Activated CD4-positive, alpha-beta T cell treated with anti-CD3 and anti-CD28 coated beads, Interleukin-2, amount 50 U/mL, for 16 hours (primary cell): ENCODE results near the gene NISCH.

Source experiments
- DNase-seq: peaks from one replicate; pipeline ENCODE4 v3.0.0-alpha.2; 2020

Gene NISCH

GRCh38 chr3:52490939-52491526 lies 35.6 kb downstream of the NISCH start:
- DNase-seq = no peak

DNA sequence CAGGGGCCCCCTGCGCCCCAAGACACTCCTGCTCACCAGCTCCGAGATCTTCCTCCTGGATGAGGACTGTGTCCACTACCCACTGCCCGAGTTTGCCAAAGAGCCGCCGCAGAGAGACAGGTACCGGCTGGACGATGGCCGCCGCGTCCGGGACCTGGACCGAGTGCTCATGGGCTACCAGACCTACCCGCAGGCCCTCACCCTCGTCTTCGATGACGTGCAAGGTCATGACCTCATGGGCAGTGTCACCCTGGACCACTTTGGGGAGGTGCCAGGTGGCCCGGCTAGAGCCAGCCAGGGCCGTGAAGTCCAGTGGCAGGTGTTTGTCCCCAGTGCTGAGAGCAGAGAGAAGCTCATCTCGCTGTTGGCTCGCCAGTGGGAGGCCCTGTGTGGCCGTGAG lies 36.7 kb downstream of the NISCH start:
- DNase-seq = no peak

DNA sequence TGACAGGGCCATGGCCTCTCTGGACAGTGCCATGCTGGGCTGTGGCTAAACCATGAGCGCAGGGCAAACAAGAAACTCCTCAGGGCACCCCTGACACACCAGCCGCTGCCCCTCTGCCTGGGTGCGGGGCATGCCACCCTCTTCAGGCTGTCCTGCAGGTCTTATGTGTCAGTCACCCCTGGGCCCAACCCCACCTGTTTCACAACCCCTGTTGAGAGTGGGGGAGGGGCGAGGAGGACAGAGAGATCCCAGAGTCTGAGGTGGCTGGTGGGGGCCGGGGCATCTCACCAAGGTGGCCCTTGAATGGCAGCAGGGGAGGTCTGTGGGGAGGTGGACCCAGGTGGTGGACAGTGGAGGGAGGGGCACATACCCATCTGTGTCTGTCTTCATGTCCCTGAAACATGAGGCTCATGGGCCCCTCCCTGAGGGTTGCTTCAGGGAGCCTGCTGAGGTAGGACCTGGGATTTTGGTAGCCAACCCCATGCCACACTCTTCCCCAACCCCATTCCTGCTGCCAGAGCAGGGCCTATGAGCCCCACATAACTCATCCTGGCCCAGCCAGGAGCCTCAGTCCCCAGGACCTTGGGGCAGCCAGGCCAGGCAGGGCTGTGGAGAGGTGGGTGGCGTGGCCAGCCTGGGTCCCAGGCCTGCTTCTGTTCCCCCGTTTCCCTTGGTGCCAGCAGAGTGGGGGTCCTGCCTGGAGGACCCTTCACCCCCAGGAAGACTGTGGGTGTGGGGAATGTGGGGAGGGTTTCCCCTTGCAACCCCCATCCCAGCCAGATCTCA lies 38.0 kb downstream of the NISCH start:
- no peak for DNase-seq

DNA sequence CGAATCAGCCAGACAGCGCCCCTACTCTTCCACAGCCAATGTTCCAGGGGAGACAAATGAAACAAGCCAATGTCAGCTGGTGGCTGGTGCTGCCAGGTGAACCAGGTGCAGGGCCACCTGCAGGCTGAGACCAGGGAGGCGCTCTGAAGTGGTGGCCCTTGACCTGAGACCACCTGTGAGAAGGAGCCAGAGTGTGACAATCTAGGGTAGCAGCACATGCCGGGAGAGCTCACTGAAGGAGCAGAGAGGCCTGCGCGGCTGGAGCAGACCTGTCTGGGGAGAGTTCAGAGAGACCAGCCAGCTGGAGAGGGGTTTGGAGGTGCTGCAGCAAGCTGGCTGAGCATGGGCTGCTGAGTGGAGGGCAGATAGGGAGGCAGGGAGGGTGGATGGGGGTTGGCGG lies 39.0 kb downstream of the NISCH start:
- DNase-seq = no peak

DNA sequence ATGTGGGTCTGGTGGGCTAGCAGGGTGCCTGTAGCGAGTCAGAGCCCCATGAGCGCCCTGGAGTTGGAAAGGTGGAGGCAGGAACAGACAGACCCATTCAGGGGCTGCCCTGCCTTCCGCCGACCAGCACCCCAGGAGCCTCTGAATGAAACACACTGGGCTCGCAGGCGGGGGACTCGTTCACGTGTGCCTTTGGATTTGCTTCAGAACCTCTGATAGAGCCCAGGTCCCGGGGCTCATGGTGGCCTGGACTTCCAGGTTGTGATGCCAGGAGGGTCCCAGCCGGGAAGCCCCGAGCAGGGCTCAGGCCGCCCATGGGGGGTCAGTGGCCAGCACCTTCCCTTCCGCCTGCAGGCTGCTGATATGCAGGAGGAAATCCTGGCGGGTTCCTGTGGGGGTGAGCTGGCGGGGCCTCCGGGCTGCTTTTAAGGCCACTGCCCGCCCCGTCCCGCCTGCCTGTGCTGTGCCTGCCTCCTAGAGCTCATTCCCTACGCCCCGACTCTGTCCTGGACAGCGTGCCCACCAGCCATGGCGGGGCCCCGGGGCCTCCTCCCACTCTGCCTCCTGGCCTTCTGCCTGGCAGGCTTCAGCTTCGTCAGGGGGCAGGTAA lies 39.6 kb downstream of the NISCH start, which contains the start of gene STAB1:
TSS of gene STAB1 (plus strand) at position 453 of the 610 bp plus-strand sequence. CDS start at position 529, 76 bp downstream.
- DNase-seq = no peak

DNA sequence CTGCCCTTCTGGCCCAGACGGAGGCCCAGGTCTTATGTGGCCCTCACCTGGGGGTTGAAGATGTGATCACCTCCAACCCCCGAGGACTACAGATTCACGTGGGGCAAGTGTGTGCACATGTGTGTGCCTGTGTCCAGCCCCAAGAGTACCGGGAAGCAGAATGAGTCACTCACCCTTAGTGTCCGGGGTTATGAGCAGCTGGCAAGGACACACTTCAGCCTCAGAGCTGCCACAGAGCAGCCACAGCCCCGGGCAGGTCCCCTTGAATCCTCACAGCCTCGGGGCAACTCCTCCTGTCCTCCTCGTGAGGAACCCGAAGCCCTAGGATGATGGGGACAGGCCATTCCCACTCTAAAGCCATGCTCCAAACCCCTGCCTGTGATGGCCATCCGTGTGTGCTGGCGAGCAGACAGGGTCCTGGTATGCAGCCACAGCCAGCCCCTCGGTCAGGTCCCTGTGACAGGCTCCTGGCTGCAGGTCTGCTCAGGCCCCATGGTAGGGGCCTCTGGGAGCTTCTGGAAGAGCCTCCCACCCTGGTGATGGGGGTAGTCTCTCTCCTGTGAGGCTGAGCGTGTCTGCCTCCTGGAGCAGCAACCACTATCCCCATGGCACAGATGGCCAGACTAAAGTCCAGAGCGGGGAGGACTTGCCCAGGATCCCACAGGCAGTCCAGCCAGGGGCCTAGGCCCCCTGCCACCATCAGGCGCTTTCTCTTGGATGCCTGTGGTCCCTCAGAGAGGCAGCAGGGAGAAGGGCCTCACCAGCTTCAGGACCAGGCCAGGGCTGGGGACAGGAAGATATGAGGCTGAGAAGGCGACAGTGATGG lies 40.6 kb downstream of the NISCH start:
- no peak for DNase-seq

DNA sequence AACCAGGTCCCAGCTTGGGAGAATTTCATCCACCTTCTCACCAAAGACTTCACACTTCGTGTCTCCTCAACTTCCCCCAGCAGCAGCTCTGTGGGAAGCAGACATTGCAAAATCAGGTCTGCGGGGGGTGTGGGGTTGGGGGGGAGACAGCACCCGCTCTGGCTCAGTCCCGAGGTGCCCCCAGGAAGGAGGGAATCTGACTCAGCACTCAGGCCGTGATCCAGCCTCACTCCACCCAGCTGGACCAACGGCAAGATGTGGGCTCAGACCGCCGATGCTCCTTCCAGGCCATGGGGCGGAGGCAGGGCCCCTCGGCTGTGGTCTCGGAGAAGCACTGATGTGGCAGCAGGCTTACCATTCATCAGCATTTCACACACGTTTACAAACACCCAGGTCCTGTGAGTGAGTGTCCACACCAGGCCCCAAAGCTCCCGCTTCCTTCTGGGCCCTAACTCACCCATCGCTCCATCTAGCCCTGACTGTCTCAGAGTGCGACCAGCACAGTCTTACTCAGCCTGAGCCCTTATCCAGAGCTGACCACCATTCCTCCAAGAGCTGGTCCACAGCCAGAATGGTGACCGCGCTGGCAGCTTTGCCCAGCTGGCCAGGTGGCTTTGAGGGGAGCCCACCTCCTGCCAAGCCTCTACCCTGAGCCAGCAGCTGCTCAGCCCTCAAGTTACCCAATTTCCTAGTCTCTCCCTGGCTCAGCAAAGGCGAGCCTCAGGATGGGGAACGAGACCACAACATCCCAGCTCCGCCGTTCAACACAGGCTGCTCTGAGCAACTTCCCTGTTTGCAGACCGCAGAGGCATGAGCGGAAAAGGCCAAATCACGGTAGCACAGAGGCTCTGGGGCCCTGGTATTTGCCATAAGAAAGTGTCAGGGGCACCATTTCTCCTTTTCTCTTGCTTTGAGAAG lies 43.0 kb downstream of the NISCH start:
- no peak for DNase-seq

GRCh38 chr3:52501046-52501445 lies 45.6 kb downstream of the NISCH start:
- no peak for DNase-seq

GRCh38 chr3:52502001-52502400 lies 46.6 kb downstream of the NISCH start:
- DNase-seq = no peak

- no peak for DNase-seq
Measured at GRCh38 chr3:52502808-52503350, 47.5 kb downstream of the NISCH start.

DNA sequence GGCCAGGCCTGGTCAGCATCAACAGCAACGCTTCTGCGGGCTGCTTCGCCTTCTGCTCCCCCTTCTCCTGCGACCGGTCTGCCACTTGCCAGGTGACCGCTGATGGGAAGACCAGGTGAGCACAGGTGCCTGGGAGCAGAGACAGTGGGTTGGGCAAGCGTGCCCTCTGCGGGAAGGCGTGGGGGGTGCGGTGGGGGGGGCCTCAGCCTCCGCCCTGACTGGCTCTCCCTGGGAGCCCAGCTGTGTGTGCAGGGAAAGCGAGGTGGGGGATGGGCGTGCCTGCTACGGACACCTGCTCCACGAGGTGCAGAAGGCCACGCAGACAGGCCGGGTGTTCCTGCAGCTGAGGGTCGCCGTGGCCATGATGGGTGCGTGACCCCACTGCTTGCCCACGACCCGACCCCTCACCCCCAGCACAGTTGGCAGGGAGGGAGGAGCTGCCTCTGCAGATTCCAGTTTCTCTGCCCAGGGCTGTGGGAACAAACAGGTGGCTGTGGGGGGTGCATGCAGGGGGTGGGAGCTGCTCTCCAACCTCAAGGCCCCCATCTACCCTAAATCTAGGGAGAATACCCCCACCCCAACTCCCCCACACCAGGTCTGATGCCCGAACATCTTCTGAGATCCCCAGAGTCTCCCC lies 48.5 kb downstream of the NISCH start:
- no peak for DNase-seq

DNA sequence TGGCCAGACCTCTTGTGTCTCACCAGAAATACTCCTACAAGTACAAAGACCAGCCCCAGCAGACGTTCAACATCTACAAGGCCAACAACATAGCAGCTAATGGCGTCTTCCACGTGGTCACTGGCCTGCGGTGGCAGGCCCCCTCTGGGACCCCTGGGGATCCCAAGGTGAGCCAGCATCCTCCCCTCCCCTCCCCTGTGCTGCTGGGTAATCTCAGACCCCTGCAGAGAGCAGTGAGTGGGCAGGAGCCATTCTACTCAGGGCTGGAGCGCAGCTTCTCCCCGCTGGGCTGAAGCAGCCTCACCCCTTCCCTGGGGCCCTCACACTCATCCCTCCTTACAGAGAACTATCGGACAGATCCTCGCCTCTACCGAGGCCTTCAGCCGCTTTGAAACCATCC lies 49.6 kb downstream of the NISCH start:
- no peak for DNase-seq

- no peak for DNase-seq
Measured at GRCh38 chr3:52506266-52506966, 51.0 kb downstream of the NISCH start.

DNA sequence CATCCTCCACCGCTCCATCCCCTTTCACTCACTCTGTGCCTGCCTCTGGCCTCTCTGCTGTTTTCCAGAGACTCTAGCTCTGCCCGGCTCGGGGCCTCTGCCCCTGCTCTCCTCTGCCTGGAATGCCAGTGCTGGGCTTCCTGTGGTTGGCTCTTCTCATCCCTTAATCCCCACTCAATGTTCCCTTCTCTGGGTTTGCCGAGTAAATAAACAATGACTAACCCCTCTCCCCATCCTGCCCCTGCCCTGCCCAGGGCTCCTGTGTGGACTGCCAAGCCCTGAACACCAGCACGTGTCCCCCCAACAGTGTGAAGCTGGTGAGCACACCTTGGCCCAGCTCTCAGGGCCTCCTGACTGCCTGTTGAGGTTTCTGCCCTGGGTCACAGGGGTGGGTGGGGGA lies 52.0 kb downstream of the NISCH start:
- no peak for DNase-seq

DNA sequence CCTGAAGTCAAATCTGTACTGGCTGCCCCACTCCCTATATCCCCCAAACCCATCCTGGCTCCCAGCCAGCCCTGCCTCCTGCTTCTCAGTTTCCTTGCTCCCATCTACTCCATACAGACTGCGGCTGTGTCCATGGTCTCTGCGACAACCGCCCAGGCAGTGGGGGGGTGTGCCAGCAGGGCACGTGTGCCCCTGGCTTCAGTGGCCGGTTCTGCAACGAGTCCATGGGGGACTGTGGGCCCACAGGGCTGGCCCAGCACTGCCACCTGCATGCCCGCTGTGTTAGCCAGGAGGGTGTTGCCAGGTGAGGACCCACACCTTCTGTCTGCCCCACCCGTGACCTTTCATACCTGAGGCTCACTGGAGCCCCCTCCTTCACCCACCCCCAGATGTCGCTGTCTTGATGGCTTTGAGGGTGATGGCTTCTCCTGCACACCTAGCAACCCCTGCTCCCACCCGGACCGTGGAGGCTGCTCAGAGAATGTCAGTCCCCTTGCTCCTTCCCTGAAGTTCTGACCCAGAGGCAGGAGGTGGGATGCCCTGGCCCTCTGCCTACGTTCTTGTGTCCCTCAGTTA lies 54.4 kb downstream of the NISCH start:
- DNase-seq = no peak

- DNase-seq = no peak
Measured at GRCh38 chr3:52511509-52511908, 56.1 kb downstream of the NISCH start.

DNA sequence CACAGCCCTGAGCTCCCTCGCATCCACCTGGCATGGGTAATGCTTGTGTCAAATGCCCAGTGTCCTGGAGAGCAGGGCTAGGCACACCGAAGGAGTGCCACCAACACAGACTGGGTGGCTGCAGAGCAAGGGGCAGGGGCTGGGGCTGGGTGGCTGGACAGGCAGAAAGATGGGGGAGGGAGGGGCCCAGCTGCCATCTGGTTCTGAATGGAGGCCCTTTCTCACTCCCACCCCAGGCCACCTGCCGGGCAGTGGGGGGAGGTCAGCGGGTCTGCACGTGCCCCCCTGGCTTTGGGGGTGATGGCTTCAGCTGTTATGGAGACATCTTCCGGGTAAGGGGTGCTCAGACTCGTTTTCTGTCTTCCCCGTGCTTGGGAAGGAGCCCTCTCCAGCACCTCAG lies 56.7 kb downstream of the NISCH start:
- DNase-seq = no peak

- DNase-seq = no peak
Measured at GRCh38 chr3:52512727-52513126, 57.3 kb downstream of the NISCH start.

GRCh38 chr3:52513281-52513680 lies 57.9 kb downstream of the NISCH start:
- no peak for DNase-seq

- no peak for DNase-seq
Measured at GRCh38 chr3:52514576-52514975, 59.2 kb downstream of the NISCH start.
